Activated T-helper 1 cell treated with anti-CD3 and anti-CD28 coated beads, Interleukin-12 subunit alpha, Interleukin-12 subunit beta, Interleukin-2, Interleukin-4 antibody, amounts not matched to agents 30 ng/mL and 10 ng/mL and 1 ng/mL, durations not matched to agents 14 hours and 24 hours and 36 hours (primary cell): ENCODE data around the gene SLC13A2. TPM values are rescaled to one million over a fixed set of nuclear protein-coding genes. Genes with fewer than 3 reads are reported as not detected.

Source experiments
- DNase-seq: peaks from one replicate; pipeline ENCODE4 v3.0.0; 2021; ENCODE audit warnings: low spot score
- H3K27ac Mint-ChIP-seq: one replicate; pipeline ENCODE4 v1.8.0; 2021; ENCODE audit warnings: mild to moderate bottlenecking, mixed read lengths
- H3K27me3 Mint-ChIP-seq: one replicate; pipeline ENCODE4 v1.8.0; 2022; ENCODE audit warnings: mild to moderate bottlenecking, moderate library complexity, mixed read lengths; ENCODE audit not compliant: insufficient read depth
- H3K36me3 Mint-ChIP-seq: one replicate; pipeline ENCODE4 v1.8.0; 2021; ENCODE audit warnings: low read depth, mixed read lengths
- H3K4me1 Mint-ChIP-seq: one replicate; pipeline ENCODE4 v1.8.0; 2021; ENCODE audit warnings: low read depth, mixed read lengths
- H3K4me3 Mint-ChIP-seq: one replicate; pipeline ENCODE4 v1.8.0; 2021; ENCODE audit warnings: mild to moderate bottlenecking, moderate library complexity, mixed read lengths
- H3K9me3 Mint-ChIP-seq: one replicate; pipeline ENCODE4 v1.8.0; 2021; ENCODE audit warnings: mixed read lengths
- intact Hi-C: fragments of 100-400 bp; cut with micrococcal nuclease; formaldehyde crosslinking; loops from one replicate; pipeline ENCODE4 v1.15.1; 2024
- total RNA-seq: library from RNA; stranded (reverse); gene quantifications from 2 replicates; pipeline ENCODE4 v1.2.3, GENCODE V29; 2022

The SLC13A2 gene
- total RNA-seq, 1 donor from 2014 or later, result not detected

- no peaks in the 10 kb centered on the region for H3K4me1 Mint-ChIP-seq
- H3K27me3 Mint-ChIP-seq, result no peaks in the 10 kb centered on the region
- DNase-seq, result no peak
- H3K27ac Mint-ChIP-seq, result no peak overlapping the region
- no peaks in the 10 kb centered on the region for H3K36me3 Mint-ChIP-seq
- intact Hi-C loops, result no loop called here
- no peak overlapping the region for H3K4me3 Mint-ChIP-seq
- H3K9me3 Mint-ChIP-seq, result no peaks in the 10 kb centered on the region
Observed at GRCh38 chr17:28501421-28502284, 28.2 kb downstream of the SLC13A2 start.

- no peaks in the 10 kb centered on the region for H3K9me3 Mint-ChIP-seq
- H3K27ac Mint-ChIP-seq, result no peak overlapping the region
- no peak for DNase-seq
- peaks cover 3% of the 10 kb centered on the region for H3K27me3 Mint-ChIP-seq
- no peak overlapping the region for H3K4me3 Mint-ChIP-seq
- H3K36me3 Mint-ChIP-seq, result no peaks in the 10 kb centered on the region
- intact Hi-C loops, result no loop called here
- H3K4me1 Mint-ChIP-seq, result no peaks in the 10 kb centered on the region
Observed at GRCh38 chr17:28503420-28503819, 30.0 kb downstream of the SLC13A2 start.

GRCh38 chr17:28505986-28506665 lies 32.7 kb downstream of the SLC13A2 start, which contains the start of gene FOXN1:
TSS of gene FOXN1 (plus strand) at chr17:28506348. CDS start at chr17:28523970, 17,622 bp downstream.
- Mint-ChIP-seq H3K9me3 (no peaks in the 10 kb centered on the region), H3K4me1 (no peaks in the 10 kb centered on the region), H3K36me3 (no peaks in the 10 kb centered on the region)

GRCh38 chr17:28506763-28507487 lies 33.5 kb downstream of the SLC13A2 start:
- Mint-ChIP-seq H3K27me3 (peaks cover 4% of the 10 kb centered on the region), H3K27ac (no peak overlapping the region), H3K9me3 (no peaks in the 10 kb centered on the region), H3K4me1 (no peaks in the 10 kb centered on the region), H3K4me3 (no peak overlapping the region), H3K36me3 (no peaks in the 10 kb centered on the region)
- intact Hi-C loops, result no loop called here
- no peak for DNase-seq

More at GRCh38 chr17:28505986-28506665, 32.7 kb downstream of the SLC13A2 start, which contains the start of gene FOXN1:
- H3K27me3 Mint-ChIP-seq, result peaks cover 3% of the 10 kb centered on the region
- DNase-seq, result no peak
- no peak within 1 kb of the TSS for H3K4me3 Mint-ChIP-seq
- no peak within 1 kb of the TSS for H3K27ac Mint-ChIP-seq
- intact Hi-C loops, result no loop called here

- Mint-ChIP-seq H3K27me3 (peaks cover 4% of the 10 kb centered on the region), H3K9me3 (no peaks in the 10 kb centered on the region), H3K27ac (no peak overlapping the region), H3K36me3 (no peaks in the 10 kb centered on the region), H3K4me3 (no peak overlapping the region), H3K4me1 (no peaks in the 10 kb centered on the region)
- DNase-seq, result no peak
- intact Hi-C loops, result no loop called here
Observed at GRCh38 chr17:28507567-28508203, 34.2 kb downstream of the SLC13A2 start.

- no peaks in the 10 kb centered on the region for H3K4me1 Mint-ChIP-seq
- H3K36me3 Mint-ChIP-seq, result no peaks in the 10 kb centered on the region
- DNase-seq, result no peak
- H3K27me3 Mint-ChIP-seq, result peaks cover 4% of the 10 kb centered on the region
- no peak overlapping the region for H3K27ac Mint-ChIP-seq
- intact Hi-C loops, result no loop called here
- no peaks in the 10 kb centered on the region for H3K9me3 Mint-ChIP-seq
- H3K4me3 Mint-ChIP-seq, result no peak overlapping the region
Observed at GRCh38 chr17:28508211-28508724, 34.8 kb downstream of the SLC13A2 start.

- intact Hi-C loops, result no loop called here
- H3K4me3 Mint-ChIP-seq, result no peak overlapping the region
- H3K27me3 Mint-ChIP-seq, result peaks cover 4% of the 10 kb centered on the region
- no peaks in the 10 kb centered on the region for H3K36me3 Mint-ChIP-seq
- no peaks in the 10 kb centered on the region for H3K4me1 Mint-ChIP-seq
- DNase-seq, result no peak
- H3K27ac Mint-ChIP-seq, result no peak overlapping the region
- H3K9me3 Mint-ChIP-seq, result no peaks in the 10 kb centered on the region
Observed at GRCh38 chr17:28509789-28510188, 36.3 kb downstream of the SLC13A2 start.

GRCh38 chr17:28511858-28512461 lies 38.5 kb downstream of the SLC13A2 start:
- H3K36me3 Mint-ChIP-seq, result no peaks in the 10 kb centered on the region
- H3K27me3 Mint-ChIP-seq, result peaks cover 4% of the 10 kb centered on the region
- peaks cover 4% of the 10 kb centered on the region for H3K9me3 Mint-ChIP-seq
- intact Hi-C loops, result no loop called here
- no peaks in the 10 kb centered on the region for H3K4me1 Mint-ChIP-seq
- no peak overlapping the region for H3K27ac Mint-ChIP-seq
- H3K4me3 Mint-ChIP-seq, result no peak overlapping the region
- DNase-seq, result no peak

- Mint-ChIP-seq H3K27me3 (peaks cover 5% of the 10 kb centered on the region), H3K4me1 (no peaks in the 10 kb centered on the region), H3K9me3 (peaks cover 4% of the 10 kb centered on the region), H3K27ac (no peak overlapping the region), H3K4me3 (no peak overlapping the region), H3K36me3 (no peaks in the 10 kb centered on the region)
- intact Hi-C loops, result no loop called here
- DNase-seq, result no peak
Observed at GRCh38 chr17:28513476-28513875, 40.0 kb downstream of the SLC13A2 start.

GRCh38 chr17:28514561-28515002 lies 41.1 kb downstream of the SLC13A2 start:
- DNase-seq, result no peak
- H3K4me1 Mint-ChIP-seq, result peaks cover 4% of the 10 kb centered on the region
- intact Hi-C loops, result no loop called here
- no peak overlapping the region for H3K4me3 Mint-ChIP-seq
- H3K27me3 Mint-ChIP-seq, result peaks cover 8% of the 10 kb centered on the region
- peaks cover 4% of the 10 kb centered on the region for H3K9me3 Mint-ChIP-seq
- H3K36me3 Mint-ChIP-seq, result no peaks in the 10 kb centered on the region
- no peak overlapping the region for H3K27ac Mint-ChIP-seq

GRCh38 chr17:28515518-28515917 lies 42.1 kb downstream of the SLC13A2 start:
- Mint-ChIP-seq H3K9me3 (peaks cover 4% of the 10 kb centered on the region), H3K4me3 (no peak overlapping the region), H3K36me3 (no peaks in the 10 kb centered on the region), H3K27ac (no peak overlapping the region), H3K4me1 (peaks cover 4% of the 10 kb centered on the region), H3K27me3 (peaks cover 8% of the 10 kb centered on the region)
- no peak for DNase-seq
- intact Hi-C loops, result no loop called here

- Mint-ChIP-seq H3K4me1 (peaks cover 4% of the 10 kb centered on the region), H3K4me3 (no peak overlapping the region), H3K9me3 (peaks cover 4% of the 10 kb centered on the region), H3K36me3 (no peaks in the 10 kb centered on the region), H3K27me3 (peaks cover 6% of the 10 kb centered on the region), H3K27ac (no peak overlapping the region)
- no peak for DNase-seq
- intact Hi-C loops, result no loop called here
Observed at GRCh38 chr17:28518132-28518531, 44.7 kb downstream of the SLC13A2 start.
